GM12864 (cell line): ENCODE measurements around the gene CCL20.

Experiments used
- DNase-seq: peaks from one replicate; pipeline ENCODE4 v3.0.0-alpha.2; 2011; ENCODE audit warnings: low read depth
- H3K4me3 ChIP-seq: 2 replicates; pipeline ENCODE4 v1.5.1; 2011; ENCODE audit warnings: mild to moderate bottlenecking, low read depth, low read length, control low read depth
- TF ChIP-seq, protein P1 (sequence below): IDR thresholded peaks from 2 replicates; pipeline ENCODE4 v1.5.1; 2011; ENCODE audit warnings: low read depth, mild to moderate bottlenecking, moderate library complexity, low read length, control low read depth, inconsistent platforms; ENCODE audit errors: missing control alignments

Gene CCL20

DNA sequence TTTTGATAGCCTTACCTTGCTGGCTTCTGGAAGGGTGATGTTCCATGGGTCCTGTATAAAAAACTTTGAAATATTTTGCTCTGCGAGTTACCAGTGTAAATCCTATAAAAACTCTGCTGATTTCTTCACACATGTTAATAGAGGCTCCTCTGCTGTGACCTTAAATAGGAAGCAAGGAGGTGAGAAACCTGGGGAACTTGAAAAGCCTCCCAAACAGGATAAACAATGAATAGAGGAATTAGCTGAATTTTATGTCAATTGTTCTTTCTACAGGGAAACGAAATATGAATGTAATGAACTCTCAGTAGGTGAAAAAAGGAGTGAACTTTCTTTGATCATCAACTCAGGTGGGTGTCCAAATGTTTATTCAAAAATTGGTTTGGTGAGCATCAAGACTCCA is 10.8 kb upstream of the CCL20 start:
- TF ChIP-seq, protein P1, sequence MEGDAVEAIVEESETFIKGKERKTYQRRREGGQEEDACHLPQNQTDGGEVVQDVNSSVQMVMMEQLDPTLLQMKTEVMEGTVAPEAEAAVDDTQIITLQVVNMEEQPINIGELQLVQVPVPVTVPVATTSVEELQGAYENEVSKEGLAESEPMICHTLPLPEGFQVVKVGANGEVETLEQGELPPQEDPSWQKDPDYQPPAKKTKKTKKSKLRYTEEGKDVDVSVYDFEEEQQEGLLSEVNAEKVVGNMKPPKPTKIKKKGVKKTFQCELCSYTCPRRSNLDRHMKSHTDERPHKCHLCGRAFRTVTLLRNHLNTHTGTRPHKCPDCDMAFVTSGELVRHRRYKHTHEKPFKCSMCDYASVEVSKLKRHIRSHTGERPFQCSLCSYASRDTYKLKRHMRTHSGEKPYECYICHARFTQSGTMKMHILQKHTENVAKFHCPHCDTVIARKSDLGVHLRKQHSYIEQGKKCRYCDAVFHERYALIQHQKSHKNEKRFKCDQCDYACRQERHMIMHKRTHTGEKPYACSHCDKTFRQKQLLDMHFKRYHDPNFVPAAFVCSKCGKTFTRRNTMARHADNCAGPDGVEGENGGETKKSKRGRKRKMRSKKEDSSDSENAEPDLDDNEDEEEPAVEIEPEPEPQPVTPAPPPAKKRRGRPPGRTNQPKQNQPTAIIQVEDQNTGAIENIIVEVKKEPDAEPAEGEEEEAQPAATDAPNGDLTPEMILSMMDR: no peak
- no peak for DNase-seq
- no peak overlapping the region for H3K4me3 ChIP-seq

- TF ChIP-seq, protein P1: no peak
- H3K4me3 ChIP-seq: no peak overlapping the region
- DNase-seq: no peak
These were observed 8.7 kb upstream of the CCL20 start for GRCh38 chr2:227804975-227805374.

DNA sequence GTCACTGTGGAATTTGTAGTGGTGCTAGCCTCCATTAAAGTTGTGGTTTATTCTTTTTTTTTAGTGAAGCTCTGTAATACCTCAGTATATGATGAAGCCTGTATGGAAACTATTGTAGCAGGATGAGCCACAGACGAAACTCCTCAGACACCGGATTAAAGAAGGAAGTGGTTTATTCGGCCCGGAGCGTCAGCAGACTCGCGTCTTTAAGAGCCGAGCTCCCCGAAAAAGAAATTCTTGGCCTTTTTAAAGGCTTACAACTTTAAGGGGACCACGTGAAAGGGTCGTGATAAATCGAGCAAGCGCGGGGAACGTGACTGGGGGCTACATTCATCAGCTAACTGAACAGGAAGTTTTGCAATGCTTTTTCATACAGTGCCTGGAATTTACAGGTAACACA is 8.1 kb upstream of the CCL20 start:
- peak overlapping the region; percentile 33; the same call in 1 of the 2 replicates for H3K4me3 ChIP-seq
- TF ChIP-seq, protein P1: no peak
- no peak for DNase-seq

DNA sequence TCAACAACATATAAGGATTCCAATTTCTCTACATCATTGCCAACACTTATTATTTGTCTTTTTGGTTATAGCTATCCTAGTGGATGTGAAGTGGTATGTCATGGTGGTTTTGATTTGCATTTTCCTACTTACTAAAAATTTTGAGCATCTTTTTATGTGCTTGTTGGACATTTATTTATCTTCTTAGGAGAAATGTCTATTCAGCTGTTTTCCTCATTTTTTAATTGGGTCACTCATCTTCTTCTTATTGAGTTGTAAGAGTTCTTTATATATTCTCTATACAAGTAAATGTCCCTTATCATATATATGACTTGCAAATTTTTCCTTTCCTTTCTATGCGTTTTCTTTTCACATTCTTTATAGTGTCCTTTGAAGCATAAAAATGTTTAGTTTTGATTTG is 4.7 kb upstream of the CCL20 start:
- no peak for DNase-seq

GRCh38 chr2:227812001-227812400 is 1.6 kb upstream of the CCL20 start:
- no peak overlapping the region for H3K4me3 ChIP-seq
- TF ChIP-seq, protein P1: no peak
- no peak for DNase-seq

More for the DNA sequence above, 4.7 kb upstream of the CCL20 start:
- TF ChIP-seq, protein P1: no peak
- H3K4me3 ChIP-seq: no peak overlapping the region

- H3K4me3 ChIP-seq: no peak overlapping the region
- no peak for DNase-seq
- TF ChIP-seq, protein P1: no peak
These were observed 447 bp upstream of the CCL20 start for GRCh38 chr2:227813229-227813561.

- TF ChIP-seq, protein P1: no peak
These were observed 1.4 kb downstream of the CCL20 start for GRCh38 chr2:227815066-227815465.

More at GRCh38 chr2:227815066-227815465, 1.4 kb downstream of the CCL20 start:
- no peak overlapping the region for H3K4me3 ChIP-seq
- DNase-seq: no peak
